ENCODE measurements around the gene ANKMY1. TPM values are rescaled to one million over a fixed set of nuclear protein-coding genes. Genes with fewer than 3 reads are reported as not detected.
A peak's percentile ranks its signal among the peaks of the same experiment; 100 is the strongest.

Gene ANKMY1
- polyA plus RNA-seq, 3 donors = 2.1 to 22.9 (median 2.9) TPM

- Mint-ChIP-seq H3K36me3 (peaks cover 52 to 65% of the 10 kb centered on the region in 2 donors), H3K9me3 (peaks cover 0 to 2% (median 0%) of the 10 kb centered on the region in 7 donors), H3K4me1 (peaks cover 38% of the 10 kb centered on the region), H3K27ac (peak overlapping the region in 1 of 7 donors; percentile 46), H3K4me3 (no peak overlapping the region), H3K27me3 (ENCODE audit: low read depth in 3 of 3) (peaks cover 0 to 2% (median 2%) of the 10 kb centered on the region in 3 donors)
- Histone ChIP-seq H3K4me3 (replicated peaks in 1 of 3; ENCODE audit: low read depth in 2 of 3, low read length in 3 of 3) (no peak overlapping the region), H3K36me3 (replicated peaks in 1 of 2; ENCODE audit: control insufficient read depth in 1 of 2, insufficient read depth in 2 of 2, low read length in 2 of 2) (peaks cover 57 to 66% of the 10 kb centered on the region in 2 donors), H3K9me3 (replicated peaks in 1 of 2; ENCODE audit: control insufficient read depth in 1 of 2, insufficient read depth in 1 of 2, low read length in 2 of 2) (no peaks in the 10 kb centered on the region), H3K4me1 (ENCODE audit: control insufficient read depth in 1 of 2, insufficient read depth in 2 of 2, low read length in 2 of 2) (peaks cover 36 to 40% of the 10 kb centered on the region in 2 donors), H4K20me1 (ENCODE audit: insufficient read depth, low read length) (peaks cover 86% of the 10 kb centered on the region), H3K4me2 (replicated peaks; ENCODE audit: extremely low read depth, low read length, poor library complexity, severe bottlenecking) (no peak overlapping the region), H3K27ac (ENCODE audit: low read depth in 1 of 2, low read length in 2 of 2) (peak overlapping the region in 1 of 2 donors; percentile 41), H2AFZ (ENCODE audit: insufficient read depth, low read depth, low read length, poor library complexity, severe bottlenecking) (no peak overlapping the region), H3K27me3 (ENCODE audit: control insufficient read depth in 2 of 2, insufficient read depth in 2 of 2, low read length in 2 of 2) (no peaks in the 10 kb centered on the region), H3K9ac (ENCODE audit: insufficient read depth, low read length, poor library complexity, severe bottlenecking) (no peak overlapping the region), H3K79me2 (ENCODE audit: insufficient read depth, low read length) (peaks cover 64% of the 10 kb centered on the region)
- intact Hi-C loops (cut with micrococcal nuclease) = no loop called here
- DNase-seq = no peak
- TF ChIP-seq CTCF (IDR thresholded peaks at IDR 0.05) = no peak
- 95% methylated on average over 21 of the region's 26 CpGs for WGBS (ENCODE audit: insufficient coverage)
Observed at GRCh38 chr2:240577281-240578109, 19.7 kb upstream of the ANKMY1 start.

- 97% methylated on average over 32 of the region's 32 CpGs for WGBS (ENCODE audit: insufficient coverage)
- no peak for DNase-seq
- no peak overlapping the region for H3K4me3 Mint-ChIP-seq
- H3K27me3 ChIP-seq (ENCODE audit: control insufficient read depth in 2 of 2, insufficient read depth in 2 of 2, low read length in 2 of 2) = no peaks in the 10 kb centered on the region
- peaks cover 36 to 41% of the 10 kb centered on the region in 2 donors for H3K4me1 ChIP-seq (ENCODE audit: control insufficient read depth in 1 of 2, insufficient read depth in 2 of 2, low read length in 2 of 2)
- peaks cover 36% of the 10 kb centered on the region for H3K4me1 Mint-ChIP-seq
- no peaks in the 10 kb centered on the region for H3K9me3 ChIP-seq (replicated peaks in 1 of 2; ENCODE audit: control insufficient read depth in 1 of 2, insufficient read depth in 1 of 2, low read length in 2 of 2)
- peaks cover 0 to 1% (median 0%) of the 10 kb centered on the region in 7 donors for H3K9me3 Mint-ChIP-seq
- H3K36me3 Mint-ChIP-seq = peaks cover 50 to 70% of the 10 kb centered on the region in 2 donors
- peaks cover 94% of the 10 kb centered on the region for H4K20me1 ChIP-seq (ENCODE audit: insufficient read depth, low read length)
- H3K27ac ChIP-seq (ENCODE audit: low read depth in 1 of 2, low read length in 2 of 2) = no peak overlapping the region
- intact Hi-C loops (cut with micrococcal nuclease) = no loop called here
- TF ChIP-seq CTCF (IDR thresholded peaks at IDR 0.05) = no peak
- no peak overlapping the region for H3K4me3 ChIP-seq (replicated peaks in 1 of 3; ENCODE audit: low read depth in 2 of 3, low read length in 3 of 3)
- H3K9ac ChIP-seq (ENCODE audit: insufficient read depth, low read length, poor library complexity, severe bottlenecking) = no peak overlapping the region
- H3K27ac Mint-ChIP-seq = peak overlapping the region in 3 of 7 donors; percentile 25 to 63 (median 42)
- peaks cover 64% of the 10 kb centered on the region for H3K79me2 ChIP-seq (ENCODE audit: insufficient read depth, low read length)
- H3K27me3 Mint-ChIP-seq (ENCODE audit: low read depth in 3 of 3) = peaks cover 0 to 2% (median 2%) of the 10 kb centered on the region in 3 donors
- no peak overlapping the region for H3K4me2 ChIP-seq (replicated peaks; ENCODE audit: extremely low read depth, low read length, poor library complexity, severe bottlenecking)
- H3K36me3 ChIP-seq (replicated peaks in 1 of 2; ENCODE audit: control insufficient read depth in 1 of 2, insufficient read depth in 2 of 2, low read length in 2 of 2) = peaks cover 65 to 74% of the 10 kb centered on the region in 2 donors
- H2AFZ ChIP-seq (ENCODE audit: insufficient read depth, low read depth, low read length, poor library complexity, severe bottlenecking) = no peak overlapping the region
Observed at GRCh38 chr2:240576436-240577205, 18.8 kb upstream of the ANKMY1 start.

Measured in CD14-positive monocyte (primary cell).